Glutamatergic neuron (in vitro differentiated cells): ENCODE data around the gene DLG2. TPM values are rescaled to one million over a fixed set of nuclear protein-coding genes. Genes with fewer than 3 reads are reported as not detected.

Source experiments
- DNase-seq: peaks from one replicate; pipeline ENCODE4 v3.0.0; 2022
- H3K27ac Mint-ChIP-seq: one replicate; pipeline ENCODE4 v1.8.0; 2020; ENCODE audit warnings: mild to moderate bottlenecking, mixed read lengths, inconsistent platforms; ENCODE audit not compliant: unreplicated experiment
- H3K27me3 Mint-ChIP-seq: one replicate; pipeline ENCODE4 v1.8.0; 2020; ENCODE audit warnings: mild to moderate bottlenecking, moderate library complexity, mixed read lengths, inconsistent platforms; ENCODE audit not compliant: unreplicated experiment
- H3K36me3 Mint-ChIP-seq: one replicate; pipeline ENCODE4 v1.8.0; 2020; ENCODE audit warnings: mild to moderate bottlenecking, mixed read lengths, inconsistent platforms; ENCODE audit not compliant: unreplicated experiment
- H3K4me1 Mint-ChIP-seq: one replicate; pipeline ENCODE4 v1.8.0; 2020; ENCODE audit warnings: mild to moderate bottlenecking, low read depth, mixed read lengths, inconsistent platforms; ENCODE audit not compliant: unreplicated experiment
- H3K4me3 Mint-ChIP-seq: one replicate; pipeline ENCODE4 v1.8.0; 2020; ENCODE audit warnings: mild to moderate bottlenecking, mixed read lengths, inconsistent platforms; ENCODE audit not compliant: unreplicated experiment
- H3K9me3 Mint-ChIP-seq: one replicate; pipeline ENCODE4 v1.8.0; 2020; ENCODE audit warnings: mild to moderate bottlenecking, moderate library complexity, mixed read lengths, inconsistent platforms; ENCODE audit not compliant: unreplicated experiment
- CTCF ChIP-seq: fragments of 200-600 bp; sonication (generic); IDR thresholded peaks from one replicate; pipeline ENCODE4 v1.5.0; 2021; ENCODE audit not compliant: partially characterized antibody, unreplicated experiment
- total RNA-seq: library from RNA; stranded (reverse); fragmentation: NEBNext Ultra II Directional; extraction: Animal tissue kit (Norgen Biotek cat#: 25700); gene quantifications from one replicate; pipeline ENCODE4 v1.2.1, GENCODE V29; 2021; ENCODE audit not compliant: unreplicated experiment

DLG2 gene
- total RNA-seq, 1 donor from 2014 or later = 2.9 TPM

GRCh38 chr11:83923961-83924360, 1703.2 kb downstream of the DLG2 start:
- DNase-seq = no peak
- no peak for TF ChIP-seq CTCF
- Mint-ChIP-seq H3K9me3 (no peaks in the 10 kb centered on the region), H3K4me1 (no peaks in the 10 kb centered on the region), H3K36me3 (no peaks in the 10 kb centered on the region), H3K27ac (no peak overlapping the region), H3K4me3 (no peak overlapping the region), H3K27me3 (no peaks in the 10 kb centered on the region)

GRCh38 chr11:83922953-83923352, 1704.2 kb downstream of the DLG2 start:
- Mint-ChIP-seq H3K27me3 (no peaks in the 10 kb centered on the region), H3K4me3 (no peak overlapping the region)

GRCh38 chr11:83922318-83922717, 1704.8 kb downstream of the DLG2 start:
- no peaks in the 10 kb centered on the region for H3K9me3 Mint-ChIP-seq
- H3K4me3 Mint-ChIP-seq = no peak overlapping the region
- peaks cover 4% of the 10 kb centered on the region for H3K4me1 Mint-ChIP-seq
- H3K27me3 Mint-ChIP-seq = no peaks in the 10 kb centered on the region
- no peak for TF ChIP-seq CTCF
- H3K36me3 Mint-ChIP-seq = no peaks in the 10 kb centered on the region
- no peak for DNase-seq
- H3K27ac Mint-ChIP-seq = no peak overlapping the region

More at GRCh38 chr11:83922953-83923352, 1704.2 kb downstream of the DLG2 start:
- H3K9me3 Mint-ChIP-seq = no peaks in the 10 kb centered on the region
- no peaks in the 10 kb centered on the region for H3K36me3 Mint-ChIP-seq
- peaks cover 1% of the 10 kb centered on the region for H3K4me1 Mint-ChIP-seq
- DNase-seq = no peak
- no peak for TF ChIP-seq CTCF
- H3K27ac Mint-ChIP-seq = no peak overlapping the region

- H3K4me3 Mint-ChIP-seq = no peak overlapping the region
- H3K27ac Mint-ChIP-seq = no peak overlapping the region
- H3K27me3 Mint-ChIP-seq = no peaks in the 10 kb centered on the region
- H3K36me3 Mint-ChIP-seq = no peaks in the 10 kb centered on the region
- no peak for DNase-seq
- TF ChIP-seq CTCF = no peak
- H3K9me3 Mint-ChIP-seq = no peaks in the 10 kb centered on the region
- H3K4me1 Mint-ChIP-seq = peaks cover 4% of the 10 kb centered on the region
Observed at GRCh38 chr11:83921447-83922192, 1705.5 kb downstream of the DLG2 start.

GRCh38 chr11:83918476-83918875, 1708.7 kb downstream of the DLG2 start:
- Mint-ChIP-seq H3K4me3 (no peak overlapping the region), H3K27ac (no peak overlapping the region), H3K9me3 (no peaks in the 10 kb centered on the region), H3K36me3 (no peaks in the 10 kb centered on the region), H3K4me1 (peaks cover 4% of the 10 kb centered on the region), H3K27me3 (no peaks in the 10 kb centered on the region)
- no peak for DNase-seq
- TF ChIP-seq CTCF = no peak
